ENCODE data around the gene STK35.

The STK35 gene

GRCh38 chr20:2143594-2143993 is 42.0 kb downstream of the STK35 start:
- no peaks in the 10 kb centered on the region for H3K9me3 Mint-ChIP-seq
- peaks cover 36% of the 10 kb centered on the region for H3K4me1 Mint-ChIP-seq
- H3K27ac Mint-ChIP-seq (ENCODE audit: low read depth): no peak overlapping the region
- no peak overlapping the region for H3K4me3 Mint-ChIP-seq
- ATAC-seq (replicated peaks; ENCODE audit: extremely low read depth, poor library complexity, severe bottlenecking) (no peak), DNase-seq (ENCODE audit: low spot score in 2 of 2) (no peak)
- peaks cover 14% of the 10 kb centered on the region for H3K36me3 Mint-ChIP-seq (ENCODE audit: insufficient read depth)
- H3K27me3 Mint-ChIP-seq: no peaks in the 10 kb centered on the region

GRCh38 chr20:2144850-2145249 is 43.2 kb downstream of the STK35 start:
- peaks cover 10% of the 10 kb centered on the region for H3K36me3 Mint-ChIP-seq (ENCODE audit: insufficient read depth)
- H3K4me1 Mint-ChIP-seq: peaks cover 25% of the 10 kb centered on the region
- H3K4me3 Mint-ChIP-seq: no peak overlapping the region
- DNase-seq (ENCODE audit: low spot score in 2 of 2) (no peak), ATAC-seq (replicated peaks; ENCODE audit: extremely low read depth, poor library complexity, severe bottlenecking) (no peak)
- no peak overlapping the region for H3K27ac Mint-ChIP-seq (ENCODE audit: low read depth)
- H3K27me3 Mint-ChIP-seq: no peaks in the 10 kb centered on the region
- no peaks in the 10 kb centered on the region for H3K9me3 Mint-ChIP-seq

GRCh38 chr20:2145376-2145775 is 43.7 kb downstream of the STK35 start:
- Mint-ChIP-seq H3K4me3 (no peak overlapping the region), H3K4me1 (peaks cover 23% of the 10 kb centered on the region), H3K9me3 (no peaks in the 10 kb centered on the region), H3K27me3 (no peaks in the 10 kb centered on the region), H3K27ac (ENCODE audit: low read depth) (no peak overlapping the region), H3K36me3 (ENCODE audit: insufficient read depth) (peaks cover 10% of the 10 kb centered on the region)
- DNase-seq (ENCODE audit: low spot score in 2 of 2): no peak
- ATAC-seq (replicated peaks; ENCODE audit: extremely low read depth, poor library complexity, severe bottlenecking): no peak

- ATAC-seq (replicated peaks; ENCODE audit: extremely low read depth, poor library complexity, severe bottlenecking): no peak
- no peak for DNase-seq (ENCODE audit: low spot score in 2 of 2)
- peaks cover 10% of the 10 kb centered on the region for H3K36me3 Mint-ChIP-seq (ENCODE audit: insufficient read depth)
Observed at GRCh38 chr20:2146080-2146867, 44.6 kb downstream of the STK35 start.

GRCh38 chr20:2149507-2149906 is 47.9 kb downstream of the STK35 start:
- no peak overlapping the region for H3K4me3 Mint-ChIP-seq
- no peaks in the 10 kb centered on the region for H3K27me3 Mint-ChIP-seq
- H3K27ac Mint-ChIP-seq (ENCODE audit: low read depth): no peak overlapping the region
- DNase-seq (ENCODE audit: low spot score in 2 of 2): no peak
- H3K36me3 Mint-ChIP-seq (ENCODE audit: insufficient read depth): peaks cover 5% of the 10 kb centered on the region
- peaks cover 23% of the 10 kb centered on the region for H3K4me1 Mint-ChIP-seq
- H3K9me3 Mint-ChIP-seq: no peaks in the 10 kb centered on the region
- no peak for ATAC-seq (replicated peaks; ENCODE audit: extremely low read depth, poor library complexity, severe bottlenecking)

More at GRCh38 chr20:2146080-2146867, 44.6 kb downstream of the STK35 start:
- Mint-ChIP-seq H3K27me3 (no peaks in the 10 kb centered on the region), H3K9me3 (no peaks in the 10 kb centered on the region), H3K4me1 (peaks cover 23% of the 10 kb centered on the region), H3K4me3 (no peak overlapping the region), H3K27ac (ENCODE audit: low read depth) (peak overlapping the region; percentile 32)

GRCh38 chr20:2150660-2151059 is 49.0 kb downstream of the STK35 start:
- Mint-ChIP-seq H3K9me3 (no peaks in the 10 kb centered on the region), H3K4me1 (peaks cover 23% of the 10 kb centered on the region), H3K36me3 (ENCODE audit: insufficient read depth) (peaks cover 5% of the 10 kb centered on the region), H3K4me3 (no peak overlapping the region), H3K27me3 (no peaks in the 10 kb centered on the region), H3K27ac (ENCODE audit: low read depth) (no peak overlapping the region)
- DNase-seq (ENCODE audit: low spot score in 2 of 2) (no peak), ATAC-seq (replicated peaks; ENCODE audit: extremely low read depth, poor library complexity, severe bottlenecking) (no peak)

GRCh38 chr20:2151858-2152281 is 50.2 kb downstream of the STK35 start:
- DNase-seq (ENCODE audit: low spot score in 2 of 2): no peak
- peaks cover 15% of the 10 kb centered on the region for H3K4me1 Mint-ChIP-seq
- no peak for ATAC-seq (replicated peaks; ENCODE audit: extremely low read depth, poor library complexity, severe bottlenecking)
- H3K4me3 Mint-ChIP-seq: no peak overlapping the region
- H3K27ac Mint-ChIP-seq (ENCODE audit: low read depth): no peak overlapping the region
- peaks cover 2% of the 10 kb centered on the region for H3K36me3 Mint-ChIP-seq (ENCODE audit: insufficient read depth)
- H3K27me3 Mint-ChIP-seq: no peaks in the 10 kb centered on the region
- H3K9me3 Mint-ChIP-seq: no peaks in the 10 kb centered on the region

GRCh38 chr20:2152317-2152716 is 50.7 kb downstream of the STK35 start:
- Mint-ChIP-seq H3K9me3 (no peaks in the 10 kb centered on the region), H3K4me3 (no peak overlapping the region), H3K4me1 (peaks cover 15% of the 10 kb centered on the region), H3K36me3 (ENCODE audit: insufficient read depth) (peaks cover 2% of the 10 kb centered on the region), H3K27me3 (no peaks in the 10 kb centered on the region), H3K27ac (ENCODE audit: low read depth) (no peak overlapping the region)
- ATAC-seq (replicated peaks; ENCODE audit: extremely low read depth, poor library complexity, severe bottlenecking) (no peak), DNase-seq (ENCODE audit: low spot score in 2 of 2) (no peak)

GRCh38 chr20:2153326-2153725 is 51.7 kb downstream of the STK35 start:
- Mint-ChIP-seq H3K4me1 (peaks cover 5% of the 10 kb centered on the region), H3K27me3 (no peaks in the 10 kb centered on the region), H3K4me3 (no peak overlapping the region), H3K36me3 (ENCODE audit: insufficient read depth) (peaks cover 1% of the 10 kb centered on the region), H3K27ac (ENCODE audit: low read depth) (no peak overlapping the region), H3K9me3 (no peaks in the 10 kb centered on the region)
- DNase-seq (ENCODE audit: low spot score in 2 of 2) (no peak), ATAC-seq (replicated peaks; ENCODE audit: extremely low read depth, poor library complexity, severe bottlenecking) (no peak)

- H3K9me3 Mint-ChIP-seq: no peaks in the 10 kb centered on the region
- DNase-seq (ENCODE audit: low spot score in 2 of 2) (no peak), ATAC-seq (replicated peaks; ENCODE audit: extremely low read depth, poor library complexity, severe bottlenecking) (no peak)
- H3K27me3 Mint-ChIP-seq: no peaks in the 10 kb centered on the region
- no peaks in the 10 kb centered on the region for H3K36me3 Mint-ChIP-seq (ENCODE audit: insufficient read depth)
- no peak overlapping the region for H3K27ac Mint-ChIP-seq (ENCODE audit: low read depth)
- no peaks in the 10 kb centered on the region for H3K4me1 Mint-ChIP-seq
- no peak overlapping the region for H3K4me3 Mint-ChIP-seq
Observed at GRCh38 chr20:2156224-2156623, 54.6 kb downstream of the STK35 start.

- Mint-ChIP-seq H3K4me3 (no peak overlapping the region), H3K27me3 (no peaks in the 10 kb centered on the region), H3K4me1 (no peaks in the 10 kb centered on the region), H3K27ac (ENCODE audit: low read depth) (no peak overlapping the region), H3K36me3 (ENCODE audit: insufficient read depth) (no peaks in the 10 kb centered on the region), H3K9me3 (no peaks in the 10 kb centered on the region)
- ATAC-seq (replicated peaks; ENCODE audit: extremely low read depth, poor library complexity, severe bottlenecking) (no peak), DNase-seq (ENCODE audit: low spot score in 2 of 2) (no peak)
Observed at GRCh38 chr20:2156666-2157624, 55.3 kb downstream of the STK35 start.

- no peaks in the 10 kb centered on the region for H3K9me3 Mint-ChIP-seq
- peaks cover 1% of the 10 kb centered on the region for H3K36me3 Mint-ChIP-seq (ENCODE audit: insufficient read depth)
- H3K4me3 Mint-ChIP-seq: no peak overlapping the region
- no peak for DNase-seq (ENCODE audit: low spot score in 2 of 2)
- H3K27me3 Mint-ChIP-seq: no peaks in the 10 kb centered on the region
- H3K27ac Mint-ChIP-seq (ENCODE audit: low read depth): no peak overlapping the region
- no peak for ATAC-seq (replicated peaks; ENCODE audit: extremely low read depth, poor library complexity, severe bottlenecking)
- H3K4me1 Mint-ChIP-seq: no peaks in the 10 kb centered on the region
Observed at GRCh38 chr20:2162125-2162822, 60.6 kb downstream of the STK35 start.
